MM.1S (cell line): ENCODE measurements around the gene GFPT2.

Source experiments
- DNase-seq: peaks from one replicate; pipeline ENCODE4 v3.0.0-alpha.2; 2015
- H2AFZ ChIP-seq: fragments of 300-600 bp; sonication (generic); 2 replicates; pipeline ENCODE4 v1.6.0; 2016; ENCODE audit warnings: antibody characterized with exemption, low read length
- H3F3A ChIP-seq: fragments of 300-600 bp; sonication (generic); 2 replicates; pipeline ENCODE4 v1.6.1; 2016; ENCODE audit warnings: mild to moderate bottlenecking, antibody characterized with exemption, low read length, moderate library complexity, mixed read lengths; ENCODE audit not compliant: insufficient read depth
- H3K27ac ChIP-seq: fragments of 300-600 bp; sonication (generic); 2 replicates; pipeline ENCODE4 v1.5.1; 2016; ENCODE audit warnings: mild to moderate bottlenecking, low read length
- H3K27me3 ChIP-seq: fragments of 300-600 bp; sonication (generic); replicated peaks from 2 replicates; pipeline ENCODE4 v1.6.0; 2016; ENCODE audit warnings: low read length; ENCODE audit not compliant: insufficient read depth
- H3K36me3 ChIP-seq: fragments of 300-600 bp; sonication (generic); replicated peaks from 2 replicates; pipeline ENCODE4 v1.6.1; 2016; ENCODE audit warnings: mild to moderate bottlenecking, low read length, mixed read lengths; ENCODE audit not compliant: insufficient read depth
- H3K4me1 ChIP-seq: fragments of 300-600 bp; sonication (generic); 2 replicates; pipeline ENCODE4 v1.6.1; 2016; ENCODE audit warnings: low read length, mixed read lengths
- H3K4me2 ChIP-seq: fragments of 300-600 bp; sonication (generic); 2 replicates; pipeline ENCODE4 v1.6.0; 2016; ENCODE audit warnings: low read depth, low read length
- H3K4me3 ChIP-seq: fragments of 300-600 bp; sonication (generic); 2 replicates; pipeline ENCODE4 v1.5.1; 2016; ENCODE audit warnings: low read length, mixed read lengths
- H3K79me2 ChIP-seq: fragments of 300-600 bp; sonication (generic); 2 replicates; pipeline ENCODE4 v1.6.1; 2016; ENCODE audit warnings: mixed run types, low read length, mixed read lengths
- H3K9ac ChIP-seq: fragments of 300-600 bp; sonication (generic); 2 replicates; pipeline ENCODE4 v1.6.1; 2016; ENCODE audit warnings: low read length, mixed read lengths
- H3K9me2 ChIP-seq: fragments of 300-600 bp; sonication (generic); replicated peaks from 2 replicates; pipeline ENCODE4 v1.6.1; 2016; ENCODE audit warnings: mild to moderate bottlenecking, low read length, mixed read lengths; ENCODE audit not compliant: insufficient read depth
- H3K9me3 ChIP-seq: fragments of 300-600 bp; sonication (generic); replicated peaks from 2 replicates; pipeline ENCODE4 v1.6.1; 2016; ENCODE audit warnings: mild to moderate bottlenecking, low read length, mixed read lengths; ENCODE audit not compliant: insufficient read depth
- H4K20me1 ChIP-seq: fragments of 300-600 bp; sonication (generic); 2 replicates; pipeline ENCODE4 v1.6.1; 2016; ENCODE audit warnings: mild to moderate bottlenecking, low read length, moderate library complexity, mixed read lengths; ENCODE audit not compliant: insufficient read depth
- CTCF ChIP-seq: fragments of 300-600 bp; sonication (generic); IDR thresholded peaks from 2 replicates; pipeline ENCODE4 v1.5.1; 2016; ENCODE audit warnings: antibody characterized with exemption, low read length, mixed read lengths
- EZH2 ChIP-seq: fragments of 300-600 bp; sonication (generic); optimal IDR thresholded peaks from 2 replicates; pipeline ENCODE3; 2017; ENCODE audit warnings: low read depth, mild to moderate bottlenecking, antibody characterized with exemption, low read length, mixed read lengths
- EZH2phosphoT487 ChIP-seq: fragments of 300-600 bp; sonication (generic); IDR thresholded peaks from 2 replicates; pipeline ENCODE4 v1.6.1; 2018; ENCODE audit warnings: antibody characterized with exemption, low read length

Gene GFPT2

GRCh38 chr5:180390441-180391190 is 37.5 kb upstream of the GFPT2 start:
- Histone ChIP-seq H3K36me3 (no peaks in the 10 kb centered on the region), H3K4me2 (no peak overlapping the region), H3K4me3 (no peak overlapping the region), H3K79me2 (no peaks in the 10 kb centered on the region), H3F3A (no peaks in the 10 kb centered on the region), H3K27me3 (peaks cover 41% of the 10 kb centered on the region), H4K20me1 (no peaks in the 10 kb centered on the region), H3K27ac (no peak overlapping the region), H3K9ac (no peak overlapping the region), H3K9me3 (no peaks in the 10 kb centered on the region), H3K4me1 (no peaks in the 10 kb centered on the region), H2AFZ (no peak overlapping the region), H3K9me2 (no peaks in the 10 kb centered on the region)
- no peak for DNase-seq
- TF ChIP-seq EZH2phosphoT487 (no peak), EZH2 (no peak), CTCF (no peak)

DNA sequence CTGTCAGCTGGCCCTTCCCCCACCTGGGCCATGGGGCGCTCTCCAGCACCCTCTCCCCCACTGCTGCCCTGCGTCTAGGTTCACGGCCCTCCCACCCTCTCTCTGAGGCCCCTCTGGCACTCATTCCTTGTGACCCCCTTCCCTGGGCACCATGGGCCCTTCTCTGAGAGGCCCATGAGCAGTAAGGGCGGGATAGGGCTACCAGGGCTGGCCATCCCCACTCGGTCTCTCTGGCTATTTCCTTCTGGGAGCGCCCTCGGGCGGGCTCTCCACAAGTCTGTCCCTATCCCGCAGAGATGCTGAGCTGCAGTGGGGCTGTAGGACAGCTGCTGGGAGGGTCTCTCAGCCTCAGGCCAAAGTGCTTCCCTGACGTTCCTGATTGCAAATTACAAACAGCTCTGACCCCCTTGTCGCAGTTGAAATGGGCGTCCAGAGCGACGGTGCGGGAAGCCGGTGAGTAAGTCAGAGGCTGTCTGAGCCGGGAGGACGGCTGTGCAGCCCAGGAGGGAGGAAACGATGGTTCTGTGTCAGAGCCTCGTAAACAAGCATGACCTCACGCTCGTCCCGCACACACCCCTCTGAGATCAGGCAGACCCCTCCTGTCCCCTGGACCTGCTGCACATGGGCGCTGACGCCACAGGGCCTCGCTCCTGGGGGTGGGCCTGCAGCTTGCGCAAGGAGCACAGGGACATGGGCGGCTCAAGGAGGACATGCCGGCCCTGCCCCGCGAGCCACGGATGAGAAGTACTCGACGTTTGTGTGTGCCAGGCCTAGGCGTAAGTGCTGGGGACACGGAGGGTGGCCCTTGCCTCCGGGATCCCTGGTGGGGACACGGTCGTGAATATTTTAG is 36.3 kb upstream of the GFPT2 start:
- H3K9me2 ChIP-seq = no peaks in the 10 kb centered on the region
- H3K27me3 ChIP-seq = peaks cover 38% of the 10 kb centered on the region
- TF ChIP-seq EZH2phosphoT487 (no peak), EZH2 (no peak), CTCF (no peak)
- H3K4me2 ChIP-seq = no peak overlapping the region
- H3K4me1 ChIP-seq = no peaks in the 10 kb centered on the region
- no peak overlapping the region for H3K27ac ChIP-seq
- no peaks in the 10 kb centered on the region for H3K79me2 ChIP-seq
- no peak for DNase-seq
- no peaks in the 10 kb centered on the region for H3K36me3 ChIP-seq
- H2AFZ ChIP-seq = no peak overlapping the region
- H3F3A ChIP-seq = no peaks in the 10 kb centered on the region
- no peaks in the 10 kb centered on the region for H3K9me3 ChIP-seq
- H3K4me3 ChIP-seq = no peak overlapping the region
- H4K20me1 ChIP-seq = no peaks in the 10 kb centered on the region
- no peak overlapping the region for H3K9ac ChIP-seq

- no peak overlapping the region for H3K4me2 ChIP-seq
- no peak for DNase-seq
- no peaks in the 10 kb centered on the region for H4K20me1 ChIP-seq
- H3K27ac ChIP-seq = no peak overlapping the region
- no peak overlapping the region for H2AFZ ChIP-seq
- no peaks in the 10 kb centered on the region for H3K9me3 ChIP-seq
- H3K36me3 ChIP-seq = no peaks in the 10 kb centered on the region
- TF ChIP-seq EZH2phosphoT487 (no peak), CTCF (no peak), EZH2 (no peak)
- H3K27me3 ChIP-seq = peaks cover 24% of the 10 kb centered on the region
- H3K9ac ChIP-seq = no peak overlapping the region
- no peaks in the 10 kb centered on the region for H3K9me2 ChIP-seq
- no peak overlapping the region for H3K4me3 ChIP-seq
- no peaks in the 10 kb centered on the region for H3K4me1 ChIP-seq
- no peaks in the 10 kb centered on the region for H3F3A ChIP-seq
- H3K79me2 ChIP-seq = no peaks in the 10 kb centered on the region
These were observed 34.7 kb upstream of the GFPT2 start for GRCh38 chr5:180387798-180388197.
